ENCODE measurements around the gene REEP1. TPM values are rescaled to one million over a fixed set of nuclear protein-coding genes. Genes with fewer than 3 reads are reported as not detected.

Gene REEP1
- total RNA-seq, 2 donors from 2014 or later = 6.6 to 224 TPM

DNA sequence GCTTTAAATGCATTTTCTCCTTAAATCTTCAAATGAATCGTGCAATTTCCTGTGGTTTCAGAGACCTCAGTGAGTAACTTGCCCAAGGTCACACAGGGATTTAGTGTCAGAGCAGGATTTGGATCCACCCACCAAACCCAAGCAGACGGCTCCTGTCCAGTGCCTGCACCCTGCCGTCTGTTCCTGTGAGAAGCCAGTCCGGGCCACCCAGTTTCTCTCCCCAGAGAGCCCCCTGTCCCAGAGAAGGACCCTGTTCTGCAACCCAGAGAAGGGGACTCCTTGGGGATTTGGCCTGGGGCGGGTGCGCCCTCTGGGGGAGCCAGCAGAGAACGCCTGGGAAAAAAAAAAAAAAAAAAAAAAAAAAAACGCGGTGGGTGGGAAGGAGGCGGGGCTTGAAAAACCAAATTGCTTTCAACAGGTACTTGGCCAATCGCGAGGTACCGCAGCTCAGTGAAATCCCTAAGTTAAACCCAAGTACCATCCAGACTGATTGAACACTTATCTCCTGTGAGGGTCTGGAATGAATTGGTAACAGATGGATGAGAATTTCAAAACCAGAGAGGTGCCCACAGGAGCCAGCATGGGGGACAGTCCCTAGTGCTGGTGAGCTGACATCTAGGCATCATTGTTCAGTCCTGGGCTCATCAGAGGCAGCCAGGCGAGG lies 30.9 kb upstream of the REEP1 start:
- H3K36me3 ChIP-seq = no peaks in the 10 kb centered on the region
- intact Hi-C loops (cut with DNase I) = loop anchor here (1.0 to 5.0 kb wide), 2 partner anchors 71 to 147 kb away; no protein-coding TSS in a partner anchor

DNA sequence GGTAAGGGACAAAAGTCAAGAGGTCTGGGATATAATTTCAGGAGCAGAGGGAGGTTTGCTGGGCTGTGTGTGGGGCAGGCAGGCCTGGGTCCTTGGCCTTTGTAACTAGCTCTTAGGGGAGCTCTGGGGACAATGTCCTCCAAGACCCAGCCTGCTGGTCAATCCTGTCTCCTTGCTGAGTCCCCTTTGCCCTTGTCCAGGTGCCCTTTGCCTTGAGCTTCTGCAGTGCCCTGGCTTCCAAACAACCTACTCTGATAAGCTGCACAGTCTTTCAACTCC lies 30.0 kb upstream of the REEP1 start:
- Histone ChIP-seq H3K27ac (no peak overlapping the region), H3K36me3 (no peaks in the 10 kb centered on the region), H3K4me1 (replicated peaks) (no peaks in the 10 kb centered on the region), H3K9me3 (no peaks in the 10 kb centered on the region), H3K27me3 (replicated peaks; ENCODE audit: insufficient read depth) (no peaks in the 10 kb centered on the region), H3K4me3 (no peak overlapping the region)
- DNase-seq (ENCODE audit: low spot score) = no peak
- intact Hi-C loops (cut with DNase I) = loop anchor here (5.0 kb wide), 1 partner anchor 70 kb away; no protein-coding TSS in a partner anchor
- TF ChIP-seq POLR2A (IDR thresholded peaks at IDR 0.05) (no peak), POLR2AphosphoS5 (IDR thresholded peaks at IDR 0.05) (no peak)
- TF ChIP-seq, protein P1, sequence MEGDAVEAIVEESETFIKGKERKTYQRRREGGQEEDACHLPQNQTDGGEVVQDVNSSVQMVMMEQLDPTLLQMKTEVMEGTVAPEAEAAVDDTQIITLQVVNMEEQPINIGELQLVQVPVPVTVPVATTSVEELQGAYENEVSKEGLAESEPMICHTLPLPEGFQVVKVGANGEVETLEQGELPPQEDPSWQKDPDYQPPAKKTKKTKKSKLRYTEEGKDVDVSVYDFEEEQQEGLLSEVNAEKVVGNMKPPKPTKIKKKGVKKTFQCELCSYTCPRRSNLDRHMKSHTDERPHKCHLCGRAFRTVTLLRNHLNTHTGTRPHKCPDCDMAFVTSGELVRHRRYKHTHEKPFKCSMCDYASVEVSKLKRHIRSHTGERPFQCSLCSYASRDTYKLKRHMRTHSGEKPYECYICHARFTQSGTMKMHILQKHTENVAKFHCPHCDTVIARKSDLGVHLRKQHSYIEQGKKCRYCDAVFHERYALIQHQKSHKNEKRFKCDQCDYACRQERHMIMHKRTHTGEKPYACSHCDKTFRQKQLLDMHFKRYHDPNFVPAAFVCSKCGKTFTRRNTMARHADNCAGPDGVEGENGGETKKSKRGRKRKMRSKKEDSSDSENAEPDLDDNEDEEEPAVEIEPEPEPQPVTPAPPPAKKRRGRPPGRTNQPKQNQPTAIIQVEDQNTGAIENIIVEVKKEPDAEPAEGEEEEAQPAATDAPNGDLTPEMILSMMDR (IDR thresholded peaks at IDR 0.05) = no peak

More for the DNA sequence above, 30.9 kb upstream of the REEP1 start:
- 10% methylated on average over 14 of the region's 14 CpGs for WGBS
- Histone ChIP-seq H3K4me1 (replicated peaks) (no peaks in the 10 kb centered on the region), H3K9me3 (no peaks in the 10 kb centered on the region), H3K27me3 (replicated peaks; ENCODE audit: insufficient read depth) (no peaks in the 10 kb centered on the region), H3K27ac (no peak overlapping the region), H3K4me3 (no peak overlapping the region)
- DNase-seq (ENCODE audit: low spot score) = no peak
- TF ChIP-seq, protein P1 (IDR thresholded peaks at IDR 0.05) = peak in 3 of 4 experiments; percentile 19 to 49 (median 22)
- no peak for TF ChIP-seq POLR2AphosphoS5 (IDR thresholded peaks at IDR 0.05)

DNA sequence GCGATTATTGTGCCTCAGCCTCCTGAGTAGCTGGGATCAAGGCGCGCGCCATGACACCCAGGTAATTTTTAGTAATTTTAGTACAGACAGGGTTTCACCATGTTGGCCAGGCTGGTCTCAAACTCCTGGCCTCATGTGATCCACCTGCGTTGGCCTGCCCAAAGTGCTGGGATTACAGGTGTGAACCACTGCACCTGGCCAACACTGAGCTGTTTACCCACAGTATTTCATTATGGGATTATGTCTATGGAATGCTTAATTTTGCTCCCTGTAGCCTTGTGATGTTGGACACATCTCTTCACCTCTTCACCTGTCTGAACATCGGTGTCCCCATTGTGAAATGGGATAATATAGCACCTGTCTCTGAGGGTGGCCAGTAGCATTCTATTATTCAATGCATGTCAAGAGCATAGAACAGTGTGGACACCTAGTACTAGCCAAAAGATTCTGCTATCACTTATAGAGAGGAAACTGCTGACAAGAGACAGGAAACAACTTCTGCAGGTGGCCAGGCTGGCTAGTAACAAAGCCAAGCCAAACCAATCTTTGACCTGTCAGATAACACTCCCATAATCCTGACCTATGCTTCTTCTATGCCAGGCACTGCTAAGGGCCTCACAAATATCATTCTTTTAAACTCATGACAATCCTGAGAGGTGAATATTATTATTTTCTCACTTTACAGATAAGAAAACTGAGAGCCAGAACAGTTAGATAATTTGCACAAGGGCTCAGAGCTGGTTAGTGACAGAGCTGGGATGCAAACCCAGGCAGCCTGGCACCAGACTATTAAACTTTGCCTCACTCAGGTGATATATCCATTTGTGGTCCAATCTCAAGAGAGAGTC lies 29.4 kb upstream of the REEP1 start:
- no peaks in the 10 kb centered on the region for H3K4me1 ChIP-seq (replicated peaks)
- no peak overlapping the region for H3K4me3 ChIP-seq
- DNase-seq (ENCODE audit: low spot score) = no peak
- TF ChIP-seq, protein P1 (IDR thresholded peaks at IDR 0.05) = no peak
- TF ChIP-seq POLR2A (IDR thresholded peaks at IDR 0.05) = no peak
- TF ChIP-seq POLR2AphosphoS5 (IDR thresholded peaks at IDR 0.05) = no peak
- H3K36me3 ChIP-seq = no peaks in the 10 kb centered on the region
- intact Hi-C loops (cut with DNase I) = loop anchor here (5.0 kb wide), 1 partner anchor 70 kb away; no protein-coding TSS in a partner anchor
- no peaks in the 10 kb centered on the region for H3K27me3 ChIP-seq (replicated peaks; ENCODE audit: insufficient read depth)
- WGBS = 93% methylated on average over 6 of the region's 6 CpGs
- no peak overlapping the region for H3K27ac ChIP-seq
- H3K9me3 ChIP-seq = no peaks in the 10 kb centered on the region

DNA sequence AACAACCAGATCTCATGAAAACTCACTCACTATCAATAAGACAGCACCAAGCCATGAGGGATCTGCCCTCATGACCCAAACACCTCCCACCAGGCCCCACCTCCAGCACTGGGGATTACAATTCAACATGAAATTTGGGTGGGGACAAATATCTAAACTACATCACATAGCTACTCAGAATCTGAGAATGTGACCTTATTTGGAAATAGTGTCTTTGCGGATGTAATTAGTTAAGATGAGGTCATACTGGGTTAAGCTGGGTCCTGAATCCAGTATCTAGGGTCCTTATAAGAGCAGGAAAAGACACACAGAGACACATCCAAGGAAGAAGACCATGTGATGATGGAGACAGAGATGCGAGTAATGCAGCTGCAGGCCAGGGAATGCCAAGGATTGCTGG lies 27.5 kb upstream of the REEP1 start:
- no peaks in the 10 kb centered on the region for H3K27me3 ChIP-seq (replicated peaks; ENCODE audit: insufficient read depth)
- intact Hi-C loops (cut with DNase I) = loop anchor here (5.0 kb wide), 1 partner anchor 68 kb away; no protein-coding TSS in a partner anchor
- H3K27ac ChIP-seq = no peak overlapping the region
- H3K9me3 ChIP-seq = no peaks in the 10 kb centered on the region
- no peaks in the 10 kb centered on the region for H3K4me1 ChIP-seq (replicated peaks)
- no peak for DNase-seq (ENCODE audit: low spot score)
- 92% methylated on average over 2 of the region's 2 CpGs for WGBS
- no peaks in the 10 kb centered on the region for H3K36me3 ChIP-seq
- TF ChIP-seq, protein P1 (IDR thresholded peaks at IDR 0.05) = no peak
- no peak for TF ChIP-seq POLR2A (IDR thresholded peaks at IDR 0.05)
- TF ChIP-seq POLR2AphosphoS5 (IDR thresholded peaks at IDR 0.05) = no peak
- no peak overlapping the region for H3K4me3 ChIP-seq
